Measurements from ENCODE around the gene PCGF1. TPM values are rescaled to one million over a fixed set of nuclear protein-coding genes. Genes with fewer than 3 reads are reported as not detected.

Gene PCGF1
- total and polyA plus RNA-seq, 9 of the 15 experiments (the other 6 are each of a cell fraction or from before 2014, with no cell fraction given), result 20.3 to 45.7 (median 29.3) TPM

DNA sequence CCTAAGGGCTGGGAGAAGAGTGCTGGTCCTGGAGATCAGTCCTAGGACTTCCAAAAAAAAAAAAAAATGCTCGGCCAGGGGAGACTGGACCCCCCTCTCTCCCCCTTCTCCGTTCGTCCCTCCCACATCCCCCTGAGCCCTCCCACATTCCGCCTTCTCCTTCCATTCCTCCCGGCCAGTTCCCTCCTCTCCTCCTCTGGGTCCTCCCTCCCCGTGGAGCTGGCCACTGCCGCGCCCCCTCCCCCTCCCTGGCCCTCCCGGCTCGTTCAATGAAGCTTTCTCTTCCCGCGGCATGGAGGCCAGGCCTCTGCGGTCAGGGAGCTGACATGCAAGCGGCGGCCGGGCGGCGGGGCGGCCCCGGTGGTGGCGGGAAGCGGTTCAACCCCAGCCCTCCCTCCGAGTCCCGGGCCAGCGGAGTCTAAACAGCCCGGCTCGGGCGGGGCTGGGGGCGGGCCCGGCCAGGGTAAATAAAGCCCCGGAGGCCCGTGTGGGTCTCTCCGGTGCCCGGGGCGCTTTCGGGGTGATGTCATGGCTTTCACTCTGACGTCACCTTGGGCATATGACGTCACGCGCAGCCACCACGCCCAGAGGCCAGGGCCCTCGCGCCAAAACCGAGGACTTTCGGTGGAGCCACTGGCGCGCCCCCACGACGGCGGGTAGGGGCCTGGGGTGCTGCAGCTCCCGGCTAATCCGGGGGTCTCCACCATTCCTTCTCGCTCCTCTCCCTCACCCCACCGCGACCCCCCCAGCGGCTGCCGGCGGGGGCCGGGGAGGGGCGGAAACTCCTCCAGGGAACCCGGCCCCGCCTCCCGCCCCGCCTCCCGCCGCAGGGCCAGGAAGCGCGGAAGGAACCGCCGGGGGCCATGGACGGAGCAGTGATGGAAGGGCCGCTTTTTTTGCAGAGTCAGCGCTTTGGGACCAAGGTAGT, 46.7 kb upstream of the PCGF1 start, which contains the start of the genes DOK1 and LOXL3 (continued):
- TF ChIP-seq, protein P1, sequence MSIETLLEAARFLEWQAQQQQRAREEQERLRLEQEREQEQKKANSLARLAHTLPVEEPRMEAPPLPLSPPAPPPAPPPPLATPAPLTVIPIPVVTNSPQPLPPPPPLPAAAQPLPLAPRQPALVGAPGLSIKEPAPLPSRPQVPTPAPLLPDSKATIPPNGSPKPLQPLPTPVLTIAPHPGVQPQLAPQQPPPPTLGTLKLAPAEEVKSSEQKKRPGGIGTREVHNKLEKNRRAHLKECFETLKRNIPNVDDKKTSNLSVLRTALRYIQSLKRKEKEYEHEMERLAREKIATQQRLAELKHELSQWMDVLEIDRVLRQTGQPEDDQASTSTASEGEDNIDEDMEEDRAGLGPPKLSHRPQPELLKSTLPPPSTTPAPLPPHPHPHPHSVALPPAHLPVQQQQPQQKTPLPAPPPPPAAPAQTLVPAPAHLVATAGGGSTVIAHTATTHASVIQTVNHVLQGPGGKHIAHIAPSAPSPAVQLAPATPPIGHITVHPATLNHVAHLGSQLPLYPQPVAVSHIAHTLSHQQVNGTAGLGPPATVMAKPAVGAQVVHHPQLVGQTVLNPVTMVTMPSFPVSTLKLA (conservative IDR thresholded peaks at IDR 0.05), result peak; percentile 30 to 74; a peak in 3 of 4 replicates
- no peak for TF ChIP-seq RFX7 (CRISPR knock-in tag; IDR thresholded peaks at IDR 0.05)
- TF ChIP-seq RBM25 (IDR thresholded peaks at IDR 0.05; ENCODE audit: low read depth, low read length, severe bottlenecking), result no peak
- TF ChIP-seq NCOA2 (IDR thresholded peaks at IDR 0.05; ENCODE audit: partially characterized antibody in 2 of 2), result no peak
- TF ChIP-seq, protein P2, sequence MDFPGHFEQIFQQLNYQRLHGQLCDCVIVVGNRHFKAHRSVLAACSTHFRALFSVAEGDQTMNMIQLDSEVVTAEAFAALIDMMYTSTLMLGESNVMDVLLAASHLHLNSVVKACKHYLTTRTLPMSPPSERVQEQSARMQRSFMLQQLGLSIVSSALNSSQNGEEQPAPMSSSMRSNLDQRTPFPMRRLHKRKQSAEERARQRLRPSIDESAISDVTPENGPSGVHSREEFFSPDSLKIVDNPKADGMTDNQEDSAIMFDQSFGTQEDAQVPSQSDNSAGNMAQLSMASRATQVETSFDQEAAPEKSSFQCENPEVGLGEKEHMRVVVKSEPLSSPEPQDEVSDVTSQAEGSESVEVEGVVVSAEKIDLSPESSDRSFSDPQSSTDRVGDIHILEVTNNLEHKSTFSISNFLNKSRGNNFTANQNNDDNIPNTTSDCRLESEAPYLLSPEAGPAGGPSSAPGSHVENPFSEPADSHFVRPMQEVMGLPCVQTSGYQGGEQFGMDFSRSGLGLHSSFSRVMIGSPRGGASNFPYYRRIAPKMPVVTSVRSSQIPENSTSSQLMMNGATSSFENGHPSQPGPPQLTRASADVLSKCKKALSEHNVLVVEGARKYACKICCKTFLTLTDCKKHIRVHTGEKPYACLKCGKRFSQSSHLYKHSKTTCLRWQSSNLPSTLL (IDR thresholded peaks at IDR 0.05), result no peak
- TF ChIP-seq ATF7 (IDR thresholded peaks at IDR 0.05), result peak; percentile 99
- TF ChIP-seq BHLHE40 (IDR thresholded peaks at IDR 0.05; ENCODE audit: low read length), result no peak
- TF ChIP-seq JUN (IDR thresholded peaks at IDR 0.05; ENCODE audit: borderline replicate concordance, low read depth, low read length), result peak; percentile 75
- TF ChIP-seq JUN (CRISPR knock-in tag; IDR thresholded peaks at IDR 0.05; ENCODE audit: borderline replicate concordance), result 0 out of 2 replicates have a peak, but pooled peaks have one; percentile 13
- no peak for TF ChIP-seq MCM7 (IDR thresholded peaks at IDR 0.05)
- TF ChIP-seq SAFB (IDR thresholded peaks at IDR 0.05; ENCODE audit: borderline replicate concordance, low read depth, low read length), result no peak
- 0 out of 4 replicates have a peak, but pooled peaks of 1 of the 2 experiments have one; percentile 24 for TF ChIP-seq KDM4B (IDR thresholded peaks at IDR 0.05; ENCODE audit: borderline replicate concordance in 2 of 2, low read depth in 1 of 2)
- TF ChIP-seq FOXA1 (IDR thresholded peaks at IDR 0.05; ENCODE audit: borderline replicate concordance), result no peak
- no peak for TF ChIP-seq ZFP30 (CRISPR knock-in tag; IDR thresholded peaks at IDR 0.05; ENCODE audit: borderline replicate concordance)
- peak; percentile 55; the same call in 1 of the 2 replicates for TF ChIP-seq RFX5 (IDR thresholded peaks at IDR 0.05; ENCODE audit: low read depth, low read length)
- TF ChIP-seq MTA2 (IDR thresholded peaks at IDR 0.05; ENCODE audit: low read depth), result no peak
- no peak for TF ChIP-seq ZNF75A (CRISPR knock-in tag; IDR thresholded peaks at IDR 0.05)
- TF ChIP-seq, protein P3, sequence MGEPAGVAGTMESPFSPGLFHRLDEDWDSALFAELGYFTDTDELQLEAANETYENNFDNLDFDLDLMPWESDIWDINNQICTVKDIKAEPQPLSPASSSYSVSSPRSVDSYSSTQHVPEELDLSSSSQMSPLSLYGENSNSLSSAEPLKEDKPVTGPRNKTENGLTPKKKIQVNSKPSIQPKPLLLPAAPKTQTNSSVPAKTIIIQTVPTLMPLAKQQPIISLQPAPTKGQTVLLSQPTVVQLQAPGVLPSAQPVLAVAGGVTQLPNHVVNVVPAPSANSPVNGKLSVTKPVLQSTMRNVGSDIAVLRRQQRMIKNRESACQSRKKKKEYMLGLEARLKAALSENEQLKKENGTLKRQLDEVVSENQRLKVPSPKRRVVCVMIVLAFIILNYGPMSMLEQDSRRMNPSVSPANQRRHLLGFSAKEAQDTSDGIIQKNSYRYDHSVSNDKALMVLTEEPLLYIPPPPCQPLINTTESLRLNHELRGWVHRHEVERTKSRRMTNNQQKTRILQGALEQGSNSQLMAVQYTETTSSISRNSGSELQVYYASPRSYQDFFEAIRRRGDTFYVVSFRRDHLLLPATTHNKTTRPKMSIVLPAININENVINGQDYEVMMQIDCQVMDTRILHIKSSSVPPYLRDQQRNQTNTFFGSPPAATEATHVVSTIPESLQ (CRISPR knock-in tag; IDR thresholded peaks at IDR 0.05), result no peak
- TF ChIP-seq ZFP1 (CRISPR knock-in tag; IDR thresholded peaks at IDR 0.05), result no peak
- 0 out of 2 replicates have a peak, but pooled peaks have one; percentile 10 for TF ChIP-seq EP300 (IDR thresholded peaks at IDR 0.05; ENCODE audit: low read length)
- no peak for TF ChIP-seq NFIX (CRISPR knock-in tag; IDR thresholded peaks at IDR 0.05; ENCODE audit: low read depth)
- TF ChIP-seq ZNF583 (CRISPR knock-in tag; IDR thresholded peaks at IDR 0.05), result no peak
- no peak for TF ChIP-seq PRMT5 (CRISPR knock-in tag; IDR thresholded peaks at IDR 0.05)
- peak; percentile 7; the same call in 1 of the 2 replicates for TF ChIP-seq SPI1 (IDR thresholded peaks at IDR 0.05; ENCODE audit: borderline replicate concordance, low read depth, low read length)

All from K562 (cell line).